Panc1 (cell line): Measurements from ENCODE around the gene B4GALT5. TPM values are rescaled to one million over a fixed set of nuclear protein-coding genes. Genes with fewer than 3 reads are reported as not detected.

Experiments
- ATAC-seq: fragments of 200-7000 bp; cut with Tn5 transposase; 2 replicates; pipeline ENCODE4 v1.9.1; 2020; ENCODE audit warnings: mild to moderate bottlenecking, moderate library complexity
- BruUV-seq: library from RNA; stranded (reverse); fragments of 400-500 nt; replicated peaks from 2 replicates; lab custom pipeline; 2021; lab: Mats Ljungman, UMichigan
- CTCF ChIA-PET: fragments of 300-600 bp; sonication (Branson Sonifier 250); formaldehyde crosslinking; loops from one replicate; lab custom pipeline; 2022; ENCODE audit warnings: antibody characterized with exemption; lab: Charles Lee
- POLR2A ChIA-PET: fragments of 300-600 bp; sonication (Branson Sonifier 250); formaldehyde crosslinking; loops from one replicate; lab custom pipeline; 2022; ENCODE audit warnings: antibody characterized with exemption; lab: Charles Lee
- DNase-seq: peaks from one replicate; pipeline ENCODE4 v3.0.0-alpha.2; 2010; ENCODE audit warnings: low read depth, low spot score
- H3K27ac ChIP-seq: 2 replicates; pipeline ENCODE4 v1.5.1; 2011; ENCODE audit warnings: mild to moderate bottlenecking, low read length, inconsistent platforms
- H3K27me3 ChIP-seq: fragments of 200-500 bp; sonication (Bioruptor generic); 2 replicates; pipeline ENCODE4 v1.6.0; 2014; ENCODE audit warnings: low read length, inconsistent platforms; ENCODE audit not compliant: control insufficient read depth, insufficient read depth
- H3K36me3 ChIP-seq: fragments of 200-500 bp; sonication (Bioruptor generic); 2 replicates; pipeline ENCODE4 v1.5.1; 2014; ENCODE audit warnings: inconsistent platforms, mild to moderate bottlenecking, low read length, moderate library complexity; ENCODE audit not compliant: control insufficient read depth, insufficient read depth
- H3K4me1 ChIP-seq: 2 replicates; pipeline ENCODE4 v1.5.1; 2011; ENCODE audit warnings: inconsistent platforms, mild to moderate bottlenecking, low read length, moderate library complexity; ENCODE audit not compliant: control insufficient read depth, insufficient read depth
- H3K4me3 ChIP-seq, 2 experiments: 2 replicates each; pipeline ENCODE4 v1.5.1; 2011 to 2012; ENCODE audit warnings: low read depth in 2 of 2, low read length in 2 of 2, mild to moderate bottlenecking in 2 of 2, inconsistent platforms in 1 of 2, moderate library complexity in 1 of 2
- H3K9me3 ChIP-seq: fragments of 200-500 bp; sonication (Bioruptor generic); 2 replicates; pipeline ENCODE4 v1.5.1; 2014; ENCODE audit warnings: low read depth, mild to moderate bottlenecking, inconsistent platforms, low read length, moderate library complexity; ENCODE audit not compliant: control insufficient read depth, insufficient read depth
- POLR2AphosphoS5 ChIP-seq: IDR thresholded peaks from 2 replicates; pipeline ENCODE4 v1.6.1; 2012; ENCODE audit warnings: mild to moderate bottlenecking, low read depth, low read length, moderate library complexity
- REST ChIP-seq, 2 experiments: IDR thresholded peaks; 2 replicates each; pipeline ENCODE4 v1.6.1; 2011 to 2012; ENCODE audit warnings: low read depth in 2 of 2, control low read depth in 1 of 2, low read length in 1 of 2, mild to moderate bottlenecking in 1 of 2, moderate library complexity in 1 of 2; ENCODE audit not compliant: insufficient read depth in 1 of 2
- SIN3A ChIP-seq: IDR thresholded peaks from 2 replicates; pipeline ENCODE4 v1.6.1; 2012; ENCODE audit warnings: low read depth, mild to moderate bottlenecking, low read length, moderate library complexity, borderline replicate concordance; ENCODE audit not compliant: insufficient read depth
- TCF7L2 ChIP-seq: IDR thresholded peaks from 2 replicates; pipeline ENCODE4 v1.6.1; 2011; ENCODE audit warnings: mild to moderate bottlenecking, low read depth, low read length, inconsistent platforms
- in situ Hi-C: cut with HindIII; loops from 2 replicates; pipeline ENCODE4 v1.10.0; 2016; ENCODE audit warnings: low sequenced_read_pairs, low pct_unique_long_range_greater_than_20kb
- intact Hi-C: fragments of 100-400 bp; cut with micrococcal nuclease; formaldehyde crosslinking; loops from one replicate; pipeline ENCODE4 v1.10.0; 2022; ENCODE audit not compliant: unreplicated experiment
- total RNA-seq: library from RNA; stranded (reverse); gene quantifications from one replicate; pipeline ENCODE4 v1.2.1, GENCODE V29; 2021; ENCODE audit not compliant: unreplicated experiment
- TF ChIP-seq, protein P1 (sequence below): fragments of 450-650 bp; IDR thresholded peaks from 2 replicates; pipeline ENCODE4 v1.5.1; 2017; ENCODE audit warnings: mild to moderate bottlenecking

Gene B4GALT5
- total RNA-seq, 1 experiment from 2014 or later = 40.0 TPM

- intact Hi-C loops (no loop called here), in situ Hi-C loops (no loop called here)
- Histone ChIP-seq H3K9me3 (no peaks in the 10 kb centered on the region), H3K27me3 (no peaks in the 10 kb centered on the region), H3K27ac (no peak overlapping the region), H3K4me3 (no peak overlapping the region), H3K4me1 (peaks cover 19% of the 10 kb centered on the region), H3K36me3 (peaks cover 12% of the 10 kb centered on the region)
- no TSS peak for BruUV-seq
- CTCF ChIA-PET = no interaction called here
- no peak for TF ChIP-seq REST (IDR thresholded peaks at IDR 0.05; ENCODE audit: insufficient read depth in 1 of 2, low read depth in 2 of 2, low read length in 1 of 2)
- TF ChIP-seq SIN3A = no peak
- no peak for ATAC-seq
- DNase-seq = no peak
- POLR2A ChIA-PET = no interaction called here
These were observed 57.4 kb downstream of the B4GALT5 start for GRCh38 chr20:49656304-49656703.

GRCh38 chr20:49653925-49654434 is 59.7 kb downstream of the B4GALT5 start:
- no peaks in the 10 kb centered on the region for H3K27me3 ChIP-seq
- peaks cover 15% of the 10 kb centered on the region for H3K4me1 ChIP-seq
- no peak for ATAC-seq
- BruUV-seq = no TSS peak
- TF ChIP-seq, protein P1, sequence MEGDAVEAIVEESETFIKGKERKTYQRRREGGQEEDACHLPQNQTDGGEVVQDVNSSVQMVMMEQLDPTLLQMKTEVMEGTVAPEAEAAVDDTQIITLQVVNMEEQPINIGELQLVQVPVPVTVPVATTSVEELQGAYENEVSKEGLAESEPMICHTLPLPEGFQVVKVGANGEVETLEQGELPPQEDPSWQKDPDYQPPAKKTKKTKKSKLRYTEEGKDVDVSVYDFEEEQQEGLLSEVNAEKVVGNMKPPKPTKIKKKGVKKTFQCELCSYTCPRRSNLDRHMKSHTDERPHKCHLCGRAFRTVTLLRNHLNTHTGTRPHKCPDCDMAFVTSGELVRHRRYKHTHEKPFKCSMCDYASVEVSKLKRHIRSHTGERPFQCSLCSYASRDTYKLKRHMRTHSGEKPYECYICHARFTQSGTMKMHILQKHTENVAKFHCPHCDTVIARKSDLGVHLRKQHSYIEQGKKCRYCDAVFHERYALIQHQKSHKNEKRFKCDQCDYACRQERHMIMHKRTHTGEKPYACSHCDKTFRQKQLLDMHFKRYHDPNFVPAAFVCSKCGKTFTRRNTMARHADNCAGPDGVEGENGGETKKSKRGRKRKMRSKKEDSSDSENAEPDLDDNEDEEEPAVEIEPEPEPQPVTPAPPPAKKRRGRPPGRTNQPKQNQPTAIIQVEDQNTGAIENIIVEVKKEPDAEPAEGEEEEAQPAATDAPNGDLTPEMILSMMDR = no peak
- TF ChIP-seq TCF7L2 (no peak), SIN3A (no peak), REST (IDR thresholded peaks at IDR 0.05; ENCODE audit: insufficient read depth in 1 of 2, low read depth in 2 of 2, low read length in 1 of 2) (no peak), POLR2AphosphoS5 (no peak)
- intact Hi-C loops (no loop called here), in situ Hi-C loops (no loop called here)
- ChIA-PET CTCF (no interaction called here), POLR2A (no interaction called here)
- H3K27ac ChIP-seq = no peak overlapping the region
- no peak for DNase-seq
- peaks cover 12% of the 10 kb centered on the region for H3K36me3 ChIP-seq
- no peaks in the 10 kb centered on the region for H3K9me3 ChIP-seq
- no peak overlapping the region for H3K4me3 ChIP-seq
